SW 1271 (cell line): ENCODE results near the gene SLC35B2.
"Not testable (repeated sequence)": the region's sequence is repeated elsewhere in the genome, so short reads cannot be mapped to it uniquely, and the experiment has no call there.

Experiments used
- DNase-seq, 2 experiments: peaks; one replicate each; lab custom pipeline; 2025; lab: John Stamatoyannopoulos, UW

Gene SLC35B2

GRCh38 chr6:44235891-44236516 is 21.3 kb downstream of the SLC35B2 start:
- no peak for DNase-seq

GRCh38 chr6:44235269-44235668 is 22.1 kb downstream of the SLC35B2 start:
- no peak for DNase-seq

GRCh38 chr6:44234101-44235025 is 23.0 kb downstream of the SLC35B2 start:
- peak in 1 of 2 experiments; percentile 71 for DNase-seq

- DNase-seq: no peak
These were observed 23.7 kb downstream of the SLC35B2 start for GRCh38 chr6:44233567-44234100.

GRCh38 chr6:44232676-44233566 is 24.4 kb downstream of the SLC35B2 start:
- no peak for DNase-seq

- not testable (repeated sequence) for DNase-seq
These were observed 25.9 kb downstream of the SLC35B2 start for GRCh38 chr6:44231426-44231825.

- DNase-seq: no peak
These were observed 27.2 kb downstream of the SLC35B2 start for GRCh38 chr6:44230034-44230675.

GRCh38 chr6:44229376-44230033 is 27.8 kb downstream of the SLC35B2 start:
- DNase-seq: no peak

GRCh38 chr6:44228836-44229235 is 28.5 kb downstream of the SLC35B2 start:
- no peak for DNase-seq

GRCh38 chr6:44228433-44228832 is 28.9 kb downstream of the SLC35B2 start:
- no peak for DNase-seq

- no peak for DNase-seq
These were observed 29.3 kb downstream of the SLC35B2 start for GRCh38 chr6:44228031-44228430.

- DNase-seq: no peak
These were observed 30.1 kb downstream of the SLC35B2 start for GRCh38 chr6:44227148-44227793.

- no peak for DNase-seq
These were observed 30.8 kb downstream of the SLC35B2 start for GRCh38 chr6:44226368-44227147.

GRCh38 chr6:44225579-44226325 is 31.6 kb downstream of the SLC35B2 start:
- no peak for DNase-seq

- DNase-seq: no peak
These were observed 32.4 kb downstream of the SLC35B2 start for GRCh38 chr6:44224965-44225305.

- DNase-seq: peak in 1 of 2 experiments; percentile 61
These were observed 33.0 kb downstream of the SLC35B2 start for GRCh38 chr6:44224029-44224964.

- DNase-seq: peak; percentile 27 to 70
These were observed 33.9 kb downstream of the SLC35B2 start, which contains the start of gene SLC29A1 for GRCh38 chr6:44223319-44224028. TSS of gene SLC29A1 (plus strand) at chr6:44223595. CDS start at chr6:44227314, 3,719 bp downstream.
